Activated T-cell treated with anti-CD3 and anti-CD28 coated beads for 4 hours (primary cell): ENCODE results near the gene METTL3.

ENCODE experiments used
- DNase-seq: peaks from one replicate; pipeline ENCODE4 v3.0.0-alpha.2; 2020

The METTL3 gene

DNA sequence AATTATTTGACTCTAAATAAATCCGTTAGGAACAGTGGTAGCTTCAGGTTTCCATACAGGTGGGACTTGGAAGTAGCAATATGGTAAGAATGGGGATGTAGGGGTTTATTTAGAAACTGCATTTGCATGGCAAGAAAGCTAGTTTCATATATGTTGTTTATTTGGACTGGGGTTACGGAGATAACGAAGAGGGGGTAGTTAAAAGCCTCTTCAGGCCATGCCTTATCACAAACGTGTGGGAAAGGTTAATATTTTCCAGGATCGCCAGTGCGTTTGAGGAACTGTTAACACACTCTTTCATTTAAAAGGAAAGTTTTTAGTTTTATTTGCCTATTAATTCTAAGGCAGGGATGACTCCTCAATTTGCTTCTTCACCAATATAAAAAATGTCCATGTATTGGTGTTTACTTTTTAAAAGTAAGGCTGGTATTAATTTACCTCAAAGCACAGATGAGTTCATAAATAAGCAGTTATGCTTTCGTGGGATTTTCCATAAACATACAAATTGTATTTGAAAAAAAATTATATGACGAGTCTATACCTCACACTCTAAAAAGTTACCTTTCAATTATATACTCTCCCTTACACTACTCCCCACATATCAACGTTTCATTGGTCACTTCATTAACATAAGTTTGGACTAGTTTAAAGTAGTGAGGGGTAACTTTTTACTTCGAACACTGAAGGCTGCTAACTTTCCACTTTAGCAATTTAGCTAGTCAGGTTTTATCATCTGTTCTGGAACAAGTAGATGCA is 35.2 kb downstream of the METTL3 start:
- no peak for DNase-seq

GRCh38 chr14:21467616-21468015 is 43.5 kb downstream of the METTL3 start:
- no peak for DNase-seq

GRCh38 chr14:21455912-21456667 is 55.0 kb downstream of the METTL3 start, which contains the start of gene CHD8:
Gene CHD8, minus strand, starts transcription at chr14:21456123. Its CDS starts 24,480 bp downstream, at chr14:21431643.
- peak; percentile 97 for DNase-seq

DNA sequence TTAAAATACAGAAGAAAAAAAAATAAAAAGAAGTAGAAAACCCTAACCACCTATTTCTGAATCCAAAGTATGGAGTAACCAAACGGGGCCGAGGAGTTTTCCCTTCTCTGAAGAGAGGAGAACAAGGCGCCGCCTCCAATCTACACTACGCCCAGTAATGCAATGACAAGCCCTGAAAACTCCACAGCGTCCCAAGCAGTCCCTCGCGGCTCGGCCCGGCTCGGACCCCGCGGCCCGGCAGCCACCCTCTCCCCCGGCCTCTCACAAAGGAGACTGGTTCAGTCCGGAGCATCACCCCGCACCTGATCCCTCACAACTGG is 55.6 kb downstream of the METTL3 start:
- no peak for DNase-seq

- no peak for DNase-seq
Measured at GRCh38 chr14:21454843-21455544, 56.1 kb downstream of the METTL3 start.

DNA sequence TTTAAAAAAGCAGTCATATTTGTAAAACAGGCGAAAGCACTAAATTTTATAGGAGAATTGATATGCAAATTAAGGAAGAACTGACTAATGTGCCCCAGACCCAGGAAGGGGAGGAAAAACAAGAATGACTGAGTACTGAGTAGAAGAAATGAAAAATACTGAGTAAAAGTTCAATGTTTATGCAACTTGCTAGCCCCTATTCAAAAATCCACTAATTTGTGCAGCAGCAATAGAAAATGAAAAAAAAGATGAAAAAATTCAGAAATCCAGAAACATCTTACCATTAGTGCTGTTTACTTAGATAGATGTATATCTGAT is 61.3 kb downstream of the METTL3 start:
- DNase-seq = no peak
